ENCODE data around the gene GARRE1. TPM values are rescaled to one million over a fixed set of nuclear protein-coding genes. Genes with fewer than 3 reads are reported as not detected.
"Not testable (repeated sequence)": the region's sequence is repeated elsewhere in the genome, so short reads cannot be mapped to it uniquely, and the experiment has no call there.

The GARRE1 gene
- total RNA-seq, 1 donor from 2014 or later: 21.4 TPM

DNA sequence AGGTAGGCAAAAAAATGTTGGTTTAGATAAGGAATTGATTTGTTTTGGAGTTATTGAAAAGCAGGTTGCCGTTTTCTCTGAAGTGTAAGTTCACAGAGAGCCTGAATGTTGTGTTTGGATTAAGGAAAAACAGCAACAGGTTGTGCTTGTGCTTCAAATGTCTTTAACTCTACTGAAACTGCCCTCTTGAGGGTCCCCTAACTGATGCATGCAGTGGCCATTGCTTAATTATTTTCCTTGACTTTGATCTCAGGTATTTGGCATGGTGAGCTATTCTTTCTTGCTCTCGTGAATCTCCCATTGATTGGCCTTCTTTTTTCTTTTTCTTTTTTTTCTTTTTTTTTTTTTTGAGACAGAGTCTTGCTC lies 3.2 kb downstream of the GARRE1 start:
- no peak for DNase-seq (ENCODE audit: low spot score)

DNA sequence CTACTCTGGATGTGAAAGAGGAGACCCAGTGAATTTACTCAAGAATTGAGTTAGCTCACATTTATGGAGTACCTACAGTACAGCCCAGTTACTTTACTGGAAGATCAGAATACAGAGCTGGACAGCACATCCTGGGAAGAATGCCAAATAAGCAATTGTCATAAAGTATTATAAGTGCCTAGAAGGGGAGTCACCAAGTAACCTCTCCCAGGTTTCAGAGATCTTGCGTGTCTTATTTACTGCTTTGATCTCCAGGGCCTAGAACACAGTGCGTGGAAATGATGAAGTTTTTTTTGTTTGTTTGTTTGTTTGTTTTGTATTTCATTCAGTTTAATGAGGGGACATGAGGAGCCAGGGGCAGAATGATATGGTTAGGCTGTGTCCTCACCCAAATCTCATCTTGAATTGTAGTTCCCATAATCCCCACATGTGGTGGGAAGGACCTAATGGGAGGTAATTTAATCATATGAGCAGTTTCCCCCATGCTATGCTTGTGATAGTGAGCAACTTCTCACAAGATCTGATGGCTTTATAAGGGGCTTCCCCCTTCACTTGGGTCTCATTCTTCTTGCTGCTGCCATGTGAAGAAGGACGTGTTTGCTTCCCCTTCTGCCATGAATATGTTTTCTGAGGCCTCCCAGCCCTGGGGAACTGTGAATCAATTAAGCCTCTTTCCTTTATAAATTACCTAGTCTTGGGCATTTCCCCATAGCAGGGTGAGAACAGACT lies 5.2 kb downstream of the GARRE1 start:
- no peak for DNase-seq (ENCODE audit: low spot score)

DNA sequence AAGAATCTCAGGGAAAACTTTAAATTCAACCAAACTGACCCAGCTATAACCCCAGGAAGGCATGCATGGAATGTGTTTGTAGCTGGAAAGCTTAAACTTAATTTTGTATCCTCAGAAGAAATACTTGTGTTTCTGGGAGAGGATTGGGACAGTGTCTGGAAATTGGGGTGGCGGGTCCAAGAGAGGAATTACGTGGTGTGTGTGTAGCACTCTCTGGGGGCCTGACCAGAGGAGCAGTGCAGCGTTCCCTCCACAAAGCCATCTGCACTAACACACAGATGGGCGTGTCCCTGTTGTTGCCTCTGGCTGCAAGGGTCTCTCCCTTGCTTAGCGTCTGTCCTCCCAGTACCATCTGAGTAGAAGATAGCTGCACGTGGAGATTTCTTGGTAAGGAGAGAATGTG lies 6.4 kb downstream of the GARRE1 start:
- peak; percentile 71 for DNase-seq (ENCODE audit: low spot score)

DNA sequence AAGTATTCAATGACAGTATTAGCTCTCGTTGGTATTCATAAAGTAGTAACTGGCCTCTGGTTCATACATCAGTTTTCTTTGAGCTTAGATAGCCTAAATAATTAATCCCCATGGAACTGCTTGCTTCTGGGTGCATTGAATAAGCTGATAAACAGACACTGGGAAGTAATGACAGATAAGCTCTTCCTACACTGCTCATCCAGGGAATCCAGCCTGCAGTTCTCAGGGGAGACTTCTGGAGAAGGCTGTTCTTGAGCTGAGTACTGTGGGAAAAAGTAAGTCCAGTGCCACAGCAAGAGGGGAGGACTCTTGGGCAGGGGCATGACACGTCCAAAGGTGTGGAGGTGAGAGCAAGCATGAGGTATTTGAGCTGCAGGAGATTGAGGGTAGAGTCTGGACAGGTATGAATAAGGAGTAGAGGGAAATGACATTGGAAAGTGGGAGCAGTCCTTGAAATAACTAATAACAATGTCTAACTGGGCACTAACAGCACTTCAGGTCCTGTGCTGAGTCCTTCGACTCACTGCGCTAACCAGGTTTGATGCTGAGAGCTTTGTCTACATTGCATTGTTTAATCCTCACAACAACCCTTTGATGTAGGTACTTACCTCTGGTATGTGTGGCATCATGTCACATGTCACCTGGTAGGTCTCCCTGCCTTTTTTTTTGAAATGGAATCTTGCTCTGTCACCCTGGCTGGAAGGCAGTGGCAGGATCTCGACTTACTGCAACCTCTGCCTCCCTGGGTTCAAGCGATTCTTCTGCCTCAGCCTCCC lies 7.2 kb downstream of the GARRE1 start:
- peak; percentile 64 for DNase-seq (ENCODE audit: low spot score)

DNA sequence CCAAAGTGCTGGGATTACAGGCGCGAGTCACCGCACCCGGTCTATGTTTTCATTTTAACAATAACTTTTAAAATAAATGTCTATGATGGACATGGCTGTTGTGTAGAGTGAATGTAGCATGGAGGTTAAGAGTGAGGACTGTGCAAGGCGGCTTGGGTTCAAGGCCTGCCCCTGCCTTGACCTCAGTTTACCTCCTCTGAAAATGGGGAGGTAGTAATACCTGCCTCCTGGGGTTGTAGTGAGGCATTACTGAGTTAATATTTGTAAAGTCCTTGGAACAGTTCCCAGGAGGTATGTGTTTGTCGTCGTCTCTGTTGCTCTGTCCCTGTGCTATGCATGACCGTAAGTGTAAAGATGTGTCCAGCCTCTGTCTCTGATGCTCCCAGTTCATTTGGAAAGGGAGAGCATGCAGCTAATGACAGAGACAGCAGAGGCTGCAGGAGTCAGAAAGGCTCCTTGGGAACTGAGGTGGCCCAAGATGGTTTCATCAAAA lies 9.4 kb downstream of the GARRE1 start:
- no peak for DNase-seq (ENCODE audit: low spot score)

DNA sequence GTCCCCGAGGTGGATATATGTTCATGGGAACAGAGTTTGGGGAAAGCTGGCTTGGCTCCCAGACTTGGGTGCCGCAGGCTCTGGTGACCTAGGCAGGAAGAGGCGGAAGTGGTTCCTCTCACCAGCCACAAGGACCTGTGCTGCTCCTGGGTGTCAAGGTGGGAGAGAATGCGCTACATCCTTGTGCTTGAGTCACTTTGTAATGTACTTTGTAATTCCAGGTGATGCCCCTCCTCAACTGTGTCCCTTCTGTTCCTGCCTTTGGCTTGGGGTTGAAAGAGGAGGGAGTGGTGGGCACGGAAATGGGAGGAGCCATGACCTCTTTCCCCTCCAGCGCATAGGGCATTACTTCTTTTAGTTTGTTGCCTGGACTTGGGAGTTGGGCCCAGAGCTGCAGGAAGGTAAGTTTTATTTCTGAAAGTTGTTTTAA lies 10.9 kb downstream of the GARRE1 start:
- DNase-seq (ENCODE audit: low spot score): no peak

DNA sequence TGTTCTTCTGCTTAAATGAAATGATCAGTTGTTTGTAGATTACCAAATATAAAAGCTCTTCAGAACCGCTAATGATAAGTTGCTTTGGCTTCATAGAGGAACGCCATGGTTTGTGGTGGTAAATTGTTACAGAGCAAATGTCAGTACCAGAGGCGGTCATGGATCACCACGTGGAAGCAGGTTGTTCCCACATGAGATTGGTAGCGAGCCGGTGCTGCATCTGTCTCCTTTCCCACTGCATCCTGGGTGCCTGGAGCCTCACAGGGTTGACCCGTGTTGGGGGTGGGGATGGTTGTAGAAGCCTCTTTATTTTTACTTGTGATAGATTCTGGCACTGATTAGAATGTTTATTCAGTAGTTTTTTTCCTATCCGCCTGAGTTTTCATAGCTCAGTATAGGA lies 14.7 kb downstream of the GARRE1 start:
- no peak for DNase-seq (ENCODE audit: low spot score)

DNA sequence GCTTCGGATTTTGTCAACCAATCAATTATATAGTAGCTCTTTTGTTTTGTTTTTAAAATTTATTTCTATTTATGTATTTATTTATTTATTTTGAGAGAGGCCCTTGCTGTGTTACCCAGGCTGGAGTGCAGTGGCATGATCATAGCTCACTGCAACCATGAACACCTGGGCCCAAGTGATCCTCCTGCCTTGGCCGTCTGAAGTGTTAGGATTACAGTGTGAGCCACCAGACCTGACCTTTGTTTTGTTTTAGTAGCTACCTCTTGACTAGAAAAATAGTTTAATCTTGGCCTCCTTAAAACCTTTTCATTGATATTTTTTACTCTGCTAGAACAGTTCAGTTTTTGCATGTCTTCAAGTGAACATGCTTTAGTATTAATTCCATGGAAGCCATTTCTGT lies 15.1 kb downstream of the GARRE1 start:
- no peak for DNase-seq (ENCODE audit: low spot score)

DNA sequence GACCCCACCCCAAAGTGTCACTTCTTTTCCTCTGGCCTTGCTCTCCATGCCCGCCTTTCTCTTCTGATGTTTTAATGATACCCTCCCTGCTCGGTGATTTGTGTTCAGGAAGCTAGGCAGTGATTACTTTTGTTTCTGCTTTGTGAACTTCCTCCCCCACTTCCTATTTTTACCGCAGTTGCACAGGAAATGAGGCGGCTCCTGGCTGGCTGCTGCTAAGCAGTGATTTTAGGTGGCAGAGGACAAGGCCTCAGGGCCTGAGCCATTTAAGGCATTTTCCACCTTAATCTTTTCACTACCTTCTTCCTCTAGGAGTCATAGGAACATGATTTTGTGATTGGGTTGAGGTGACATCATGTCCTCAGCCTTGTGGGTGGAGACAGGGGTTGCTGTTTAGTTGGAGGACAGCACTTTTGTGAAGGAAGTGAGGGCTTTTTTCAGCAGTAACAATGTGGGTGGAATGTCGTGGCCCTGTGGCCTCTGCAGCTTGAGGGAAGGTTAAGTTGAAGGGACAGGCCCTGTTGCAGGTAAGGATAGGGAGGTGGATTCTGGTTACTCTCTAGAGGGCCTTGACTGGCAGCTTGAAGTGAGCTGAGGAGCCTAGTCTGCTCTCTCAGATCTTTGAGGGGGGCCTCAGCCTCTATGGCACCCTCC lies 15.7 kb downstream of the GARRE1 start:
- DNase-seq (ENCODE audit: low spot score): peak; percentile 80

DNA sequence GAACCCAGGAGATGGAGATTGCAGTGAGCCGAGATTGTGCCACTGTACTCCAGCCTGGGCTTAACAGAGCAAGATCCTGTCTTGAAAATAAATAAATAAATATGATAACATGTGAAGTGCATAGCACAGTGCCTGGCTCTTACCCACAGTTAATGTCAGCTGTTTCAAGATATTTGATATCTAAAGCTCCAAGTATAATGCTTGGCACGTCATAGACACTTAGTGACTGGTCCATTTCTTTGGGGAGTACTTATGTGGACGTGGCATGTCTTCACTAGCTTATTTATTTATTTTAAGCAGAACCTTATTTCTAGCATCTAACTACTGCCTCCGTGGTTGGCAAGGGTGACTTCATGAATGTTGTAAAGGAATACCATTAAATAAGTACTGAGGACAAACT lies 18.8 kb downstream of the GARRE1 start:
- no peak for DNase-seq (ENCODE audit: low spot score)

DNA sequence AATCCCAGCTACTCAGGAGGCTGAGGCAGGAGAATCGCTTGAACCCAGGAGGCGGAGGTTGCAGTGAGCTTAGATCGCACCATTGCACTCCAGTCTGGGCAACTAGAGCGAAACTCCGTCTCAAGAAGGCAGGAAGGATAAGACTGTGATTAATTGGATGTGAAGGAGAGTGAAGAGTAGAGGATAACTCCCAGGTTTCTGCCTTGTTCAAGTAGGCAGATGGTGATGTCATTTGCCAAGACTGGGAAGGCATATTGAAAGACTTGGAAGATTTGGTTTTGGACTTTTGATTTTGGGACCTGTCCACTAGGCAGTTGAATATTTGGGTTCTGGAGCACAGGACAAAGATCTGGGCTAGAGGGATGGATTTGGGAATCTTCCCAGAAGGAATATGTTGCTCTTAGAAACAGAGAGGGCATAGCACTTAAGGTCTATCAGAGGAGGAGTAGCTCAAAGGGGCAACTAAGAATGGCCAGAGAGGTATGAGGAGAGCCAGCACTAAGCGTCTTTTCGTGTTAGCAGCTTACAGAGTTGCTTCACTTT lies 20.0 kb downstream of the GARRE1 start:
- no peak for DNase-seq (ENCODE audit: low spot score)

DNA sequence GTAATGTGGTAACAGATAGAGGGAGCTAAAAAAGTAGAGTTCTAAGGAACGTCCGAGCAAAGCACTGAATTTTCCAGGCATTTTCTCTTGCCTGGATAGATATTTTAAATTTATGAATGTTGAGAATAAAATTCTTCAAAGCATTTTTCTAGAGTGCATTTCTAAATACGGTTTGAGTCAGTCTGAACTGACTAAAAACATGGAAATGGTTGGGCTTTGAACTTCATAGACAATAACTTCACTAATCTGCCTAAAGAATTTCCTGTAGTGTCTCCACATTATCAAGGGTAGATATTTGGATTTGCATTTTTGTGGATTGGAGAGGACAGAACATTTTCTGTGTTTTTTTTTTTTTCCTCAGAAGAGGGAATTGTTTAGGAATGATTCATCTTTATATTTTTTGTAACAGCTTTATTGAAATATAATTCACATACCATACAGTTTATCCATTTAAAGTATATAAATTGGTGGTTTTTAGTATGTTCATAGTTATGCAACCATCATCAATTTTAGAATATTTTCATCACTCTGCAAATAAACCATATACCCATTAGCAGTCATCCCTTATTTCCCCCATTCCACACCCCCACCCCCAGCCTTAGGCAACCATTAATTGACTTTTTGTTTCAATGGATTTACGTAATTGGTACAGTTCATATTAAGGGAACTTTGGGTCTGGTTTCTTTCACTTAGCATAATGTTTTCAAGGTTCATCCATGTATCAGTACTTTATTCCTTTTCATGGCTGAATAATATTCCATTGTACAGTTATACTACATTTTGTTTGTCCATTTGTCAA lies 20.7 kb downstream of the GARRE1 start:
- DNase-seq (ENCODE audit: low spot score): peak; percentile 89

DNA sequence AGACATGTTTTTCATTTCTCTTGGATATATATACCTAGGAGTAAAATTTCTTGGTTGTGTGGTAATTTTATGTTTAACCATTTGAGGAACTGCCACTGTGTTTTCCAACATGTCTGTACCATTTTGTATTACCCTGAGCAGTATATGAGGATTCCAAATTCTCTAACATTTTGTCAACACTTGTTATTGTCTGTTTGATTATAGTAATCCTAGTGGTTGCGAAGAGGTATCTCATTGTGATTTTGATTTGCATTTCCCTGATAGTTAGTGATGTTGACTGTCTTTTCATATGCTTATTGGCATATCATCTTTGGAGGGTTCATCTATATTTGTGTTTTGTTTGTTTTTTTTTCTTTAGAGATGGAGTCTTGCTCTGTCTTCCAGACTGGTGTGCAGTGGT lies 21.4 kb downstream of the GARRE1 start:
- DNase-seq (ENCODE audit: low spot score): no peak

DNA sequence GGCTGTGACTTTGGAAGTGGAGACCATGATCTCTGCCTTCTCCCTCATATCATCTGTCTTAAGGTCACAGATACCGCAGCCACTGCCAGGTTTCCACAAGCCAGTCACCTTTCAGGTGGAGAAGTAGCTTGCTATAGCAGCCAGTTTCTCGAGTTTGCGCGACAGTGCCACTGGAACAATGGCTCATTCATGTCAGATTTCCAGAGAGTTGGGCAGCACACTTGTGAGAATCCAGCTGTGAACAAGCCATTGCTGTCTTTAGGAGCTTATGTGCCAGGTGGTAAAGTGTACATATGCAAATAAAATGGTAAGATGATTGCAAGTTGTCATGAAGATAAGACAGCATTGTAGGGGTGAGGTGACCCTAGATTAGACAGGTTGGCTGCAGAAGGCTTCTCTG lies 22.3 kb downstream of the GARRE1 start:
- no peak for DNase-seq (ENCODE audit: low spot score)

DNA sequence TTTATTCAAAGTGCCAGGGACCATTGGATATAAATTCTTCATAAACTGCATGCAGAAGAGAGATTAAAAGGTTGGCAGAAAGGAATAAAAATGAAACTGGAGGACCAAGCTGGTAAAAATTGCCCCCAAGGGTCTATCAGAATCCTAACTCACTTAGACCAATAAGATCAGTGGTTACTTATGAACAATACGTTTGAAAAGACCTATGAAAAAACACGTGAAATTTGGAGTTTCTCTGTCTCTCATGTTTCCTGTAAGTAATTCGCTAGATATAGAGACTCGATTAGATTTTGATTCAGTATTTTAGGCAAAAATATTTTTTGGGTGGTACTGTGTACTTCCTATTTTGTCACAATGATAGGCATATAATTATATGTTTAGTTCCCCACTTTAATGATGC lies 22.9 kb downstream of the GARRE1 start:
- DNase-seq (ENCODE audit: low spot score): no peak

DNA sequence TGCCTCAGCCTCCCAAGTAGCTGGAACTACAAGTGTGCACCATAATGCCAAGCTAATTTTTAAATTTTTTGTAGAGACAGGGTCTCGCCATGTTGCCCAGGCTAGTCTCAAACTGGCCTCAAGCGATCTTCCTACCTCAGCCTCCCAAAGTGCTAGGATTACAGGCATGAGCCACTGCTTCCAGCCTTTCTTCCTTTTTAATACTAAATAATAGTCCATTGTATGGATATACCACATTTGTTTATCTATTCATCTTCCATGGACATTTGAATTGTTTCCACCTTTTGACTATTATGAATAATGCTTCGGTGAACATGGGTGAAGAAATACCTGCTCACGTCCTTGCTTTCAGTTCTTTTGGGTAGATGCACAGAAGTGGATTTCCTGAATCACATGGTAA lies 24.4 kb downstream of the GARRE1 start:
- no peak for DNase-seq (ENCODE audit: low spot score)

DNA sequence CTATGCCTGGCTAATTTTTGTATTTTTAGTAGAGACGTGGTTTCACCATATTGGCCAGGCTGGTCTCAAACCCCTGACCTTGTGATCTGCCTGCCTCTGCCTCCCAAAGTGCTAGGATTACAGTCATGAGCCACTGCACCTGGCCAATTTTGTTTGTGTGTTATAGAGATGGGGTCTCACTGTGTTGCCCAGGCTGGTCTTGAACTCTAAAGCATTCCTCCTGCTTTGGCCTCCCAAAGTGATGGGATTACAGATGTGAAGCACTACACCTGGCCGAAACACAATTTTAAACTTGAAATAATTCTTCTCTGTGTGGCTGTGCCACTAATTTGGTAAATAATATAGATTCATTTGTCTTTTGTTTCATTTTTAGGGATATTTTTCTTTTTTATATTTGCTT lies 27.1 kb downstream of the GARRE1 start:
- not testable (repeated sequence) for DNase-seq (ENCODE audit: low spot score)

DNA sequence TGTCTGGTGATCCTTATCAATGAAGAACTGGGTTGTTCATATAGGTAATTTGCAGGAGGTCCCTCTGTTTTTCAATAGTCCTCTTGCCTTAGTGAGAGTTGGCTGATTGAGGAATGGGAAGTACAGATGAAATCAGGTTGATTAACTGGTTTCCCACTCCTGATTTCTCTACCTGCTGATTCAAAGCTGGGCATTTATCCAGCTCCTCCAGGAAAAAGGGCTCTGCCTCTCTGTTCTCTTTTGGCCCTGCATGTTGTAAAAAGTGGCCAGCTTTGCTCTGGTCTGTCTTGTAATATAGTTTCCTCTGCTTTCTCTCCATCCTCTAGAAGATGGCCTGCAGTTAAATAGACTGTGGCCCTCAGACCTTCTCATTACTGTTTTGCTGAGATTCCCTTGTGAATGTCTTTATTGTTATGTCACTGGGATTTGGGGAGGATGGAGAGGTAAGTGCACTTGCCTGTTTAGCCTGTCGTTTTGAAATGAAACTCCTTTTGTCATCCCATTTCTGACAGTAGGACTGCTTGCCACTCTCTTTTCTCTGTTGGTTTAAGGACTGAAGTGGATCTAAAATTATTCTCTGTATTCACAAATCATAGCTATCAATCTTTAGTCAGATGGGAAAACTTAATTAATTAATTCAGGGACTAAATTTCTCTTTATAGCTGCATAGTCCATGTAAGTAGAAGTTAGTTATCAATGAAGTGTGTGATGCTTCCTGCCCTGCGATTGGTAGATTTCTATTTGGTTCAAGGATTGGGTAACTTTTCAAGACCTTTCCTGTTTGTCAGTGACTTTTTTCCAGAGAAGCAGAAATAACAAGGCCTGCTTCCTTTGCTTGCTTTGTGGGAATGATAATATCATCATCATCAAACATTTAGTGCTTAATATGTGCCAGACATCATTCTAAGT lies 28.5 kb downstream of the GARRE1 start:
- no peak for DNase-seq (ENCODE audit: low spot score)

DNA sequence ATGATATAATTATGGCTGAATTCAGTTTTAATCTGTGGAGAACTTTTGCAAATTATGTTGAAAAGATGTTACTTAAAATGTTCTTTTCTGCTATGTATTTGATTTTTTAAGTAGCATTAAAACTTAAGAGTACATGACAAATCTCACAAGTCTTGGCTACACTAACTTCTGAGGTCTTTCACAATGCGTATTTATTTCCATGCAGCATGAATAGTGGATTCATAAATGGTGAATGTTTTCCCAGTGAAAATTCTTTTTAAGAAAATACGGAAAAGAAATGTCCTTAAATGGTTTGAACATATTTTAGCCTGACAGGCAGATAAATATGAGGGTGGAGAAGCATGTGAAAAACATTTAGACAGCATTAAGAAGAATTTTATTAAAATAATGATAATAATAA lies 30.2 kb downstream of the GARRE1 start:
- DNase-seq (ENCODE audit: low spot score): no peak

DNA sequence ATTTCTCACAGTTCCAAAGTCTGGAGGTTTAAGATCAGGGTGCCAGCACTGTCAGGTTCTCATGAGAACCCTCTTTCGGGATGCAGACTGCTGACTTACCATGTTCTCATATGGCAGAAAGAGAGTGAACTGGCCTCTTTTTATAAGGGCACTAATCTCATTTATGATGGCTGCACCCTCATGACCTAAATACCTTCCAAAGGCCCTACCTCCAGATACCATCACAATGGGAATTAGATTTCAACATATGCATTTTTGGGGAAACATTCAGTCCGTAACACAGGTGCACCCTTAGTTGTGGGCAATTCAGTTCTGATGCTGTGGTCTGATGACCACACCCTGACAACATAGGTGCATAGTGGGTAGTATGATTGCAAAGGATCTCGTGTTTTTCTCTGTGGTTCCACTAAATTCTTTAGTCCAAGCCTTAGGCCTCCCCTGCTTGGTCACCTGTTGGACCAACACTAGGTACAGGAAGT lies 33.3 kb downstream of the GARRE1 start:
- DNase-seq (ENCODE audit: low spot score): no peak
